ENCODE data around the gene PPP1R1B.

DNA sequence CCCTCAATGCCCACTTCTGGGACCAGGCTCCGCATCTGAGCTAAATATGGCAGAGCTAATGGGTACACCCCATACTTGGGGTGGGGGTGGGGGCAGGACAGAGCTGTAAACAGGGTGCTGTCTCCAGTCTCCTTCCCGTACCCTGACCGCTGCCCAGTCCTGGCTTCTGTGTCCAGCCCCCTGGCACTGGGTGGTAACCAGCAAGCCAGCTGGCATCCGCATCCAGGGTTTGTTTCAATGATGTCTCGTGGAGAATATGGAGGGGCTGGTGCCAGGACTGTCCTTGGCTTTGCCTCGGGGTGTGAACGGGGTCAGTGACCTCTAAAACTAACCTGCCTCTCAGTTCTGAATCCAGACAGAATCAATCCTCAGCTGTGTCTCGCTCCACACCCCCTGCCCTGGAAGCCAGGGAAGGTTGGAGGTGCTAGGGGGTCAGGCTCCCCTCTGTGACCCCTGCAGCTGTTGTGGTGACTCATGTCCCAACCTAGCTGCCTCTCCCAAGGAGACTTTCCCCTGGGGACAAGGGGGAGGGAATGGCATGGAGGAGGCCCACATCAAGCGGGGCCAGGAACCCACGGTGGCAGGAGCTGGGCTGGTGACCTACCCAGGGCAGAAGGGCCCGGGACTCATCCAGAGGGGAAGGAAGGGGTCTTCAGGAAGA, 40.0 kb downstream of the PPP1R1B start:
- TF ChIP-seq, protein P1, sequence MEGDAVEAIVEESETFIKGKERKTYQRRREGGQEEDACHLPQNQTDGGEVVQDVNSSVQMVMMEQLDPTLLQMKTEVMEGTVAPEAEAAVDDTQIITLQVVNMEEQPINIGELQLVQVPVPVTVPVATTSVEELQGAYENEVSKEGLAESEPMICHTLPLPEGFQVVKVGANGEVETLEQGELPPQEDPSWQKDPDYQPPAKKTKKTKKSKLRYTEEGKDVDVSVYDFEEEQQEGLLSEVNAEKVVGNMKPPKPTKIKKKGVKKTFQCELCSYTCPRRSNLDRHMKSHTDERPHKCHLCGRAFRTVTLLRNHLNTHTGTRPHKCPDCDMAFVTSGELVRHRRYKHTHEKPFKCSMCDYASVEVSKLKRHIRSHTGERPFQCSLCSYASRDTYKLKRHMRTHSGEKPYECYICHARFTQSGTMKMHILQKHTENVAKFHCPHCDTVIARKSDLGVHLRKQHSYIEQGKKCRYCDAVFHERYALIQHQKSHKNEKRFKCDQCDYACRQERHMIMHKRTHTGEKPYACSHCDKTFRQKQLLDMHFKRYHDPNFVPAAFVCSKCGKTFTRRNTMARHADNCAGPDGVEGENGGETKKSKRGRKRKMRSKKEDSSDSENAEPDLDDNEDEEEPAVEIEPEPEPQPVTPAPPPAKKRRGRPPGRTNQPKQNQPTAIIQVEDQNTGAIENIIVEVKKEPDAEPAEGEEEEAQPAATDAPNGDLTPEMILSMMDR (IDR thresholded peaks at IDR 0.05): no peak
- TF ChIP-seq POLR2A (IDR thresholded peaks at IDR 0.05): no peak

Measured in adrenal gland (tissue), 5 donors.